AG09309 (cell line): ENCODE data around the gene SNCAIP.

ENCODE experiments used
- DNase-seq: peaks from one replicate; pipeline ENCODE4 v3.0.0-alpha.2; 2010; ENCODE audit warnings: low read depth
- H3K4me3 ChIP-seq: 2 replicates; pipeline ENCODE4 v1.5.1; 2011; ENCODE audit warnings: mild to moderate bottlenecking, low read depth, low read length, moderate library complexity; ENCODE audit not compliant: control insufficient read depth
- TF ChIP-seq, protein P1 (sequence below): IDR thresholded peaks from 2 replicates; pipeline ENCODE4 v1.5.1; 2011; ENCODE audit warnings: mild to moderate bottlenecking, low read depth, low read length, inconsistent platforms; ENCODE audit not compliant: insufficient read depth, control insufficient read depth; ENCODE audit errors: missing control alignments

Gene SNCAIP

DNA sequence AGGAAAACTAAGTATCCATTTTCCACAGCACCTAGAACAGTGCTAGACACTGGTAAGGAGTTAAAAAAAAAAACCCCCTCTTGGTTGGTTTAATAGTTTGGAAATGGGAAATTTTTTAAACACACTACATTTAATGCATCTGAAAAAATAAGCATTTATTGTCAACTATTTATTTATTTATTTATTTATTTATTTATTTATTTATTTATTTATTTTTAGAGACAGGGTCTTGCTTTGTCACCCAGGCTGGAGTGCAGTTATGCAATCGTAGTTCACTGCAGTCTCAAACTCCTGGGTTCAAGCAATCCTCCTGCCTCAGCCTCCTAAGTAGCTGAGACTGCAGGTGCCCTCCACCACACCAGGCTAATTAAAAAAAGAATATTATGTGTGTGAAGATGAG, 51.6 kb downstream of the SNCAIP start:
- TF ChIP-seq, protein P1, sequence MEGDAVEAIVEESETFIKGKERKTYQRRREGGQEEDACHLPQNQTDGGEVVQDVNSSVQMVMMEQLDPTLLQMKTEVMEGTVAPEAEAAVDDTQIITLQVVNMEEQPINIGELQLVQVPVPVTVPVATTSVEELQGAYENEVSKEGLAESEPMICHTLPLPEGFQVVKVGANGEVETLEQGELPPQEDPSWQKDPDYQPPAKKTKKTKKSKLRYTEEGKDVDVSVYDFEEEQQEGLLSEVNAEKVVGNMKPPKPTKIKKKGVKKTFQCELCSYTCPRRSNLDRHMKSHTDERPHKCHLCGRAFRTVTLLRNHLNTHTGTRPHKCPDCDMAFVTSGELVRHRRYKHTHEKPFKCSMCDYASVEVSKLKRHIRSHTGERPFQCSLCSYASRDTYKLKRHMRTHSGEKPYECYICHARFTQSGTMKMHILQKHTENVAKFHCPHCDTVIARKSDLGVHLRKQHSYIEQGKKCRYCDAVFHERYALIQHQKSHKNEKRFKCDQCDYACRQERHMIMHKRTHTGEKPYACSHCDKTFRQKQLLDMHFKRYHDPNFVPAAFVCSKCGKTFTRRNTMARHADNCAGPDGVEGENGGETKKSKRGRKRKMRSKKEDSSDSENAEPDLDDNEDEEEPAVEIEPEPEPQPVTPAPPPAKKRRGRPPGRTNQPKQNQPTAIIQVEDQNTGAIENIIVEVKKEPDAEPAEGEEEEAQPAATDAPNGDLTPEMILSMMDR = no peak
- DNase-seq = no peak
- no peak overlapping the region for H3K4me3 ChIP-seq

DNA sequence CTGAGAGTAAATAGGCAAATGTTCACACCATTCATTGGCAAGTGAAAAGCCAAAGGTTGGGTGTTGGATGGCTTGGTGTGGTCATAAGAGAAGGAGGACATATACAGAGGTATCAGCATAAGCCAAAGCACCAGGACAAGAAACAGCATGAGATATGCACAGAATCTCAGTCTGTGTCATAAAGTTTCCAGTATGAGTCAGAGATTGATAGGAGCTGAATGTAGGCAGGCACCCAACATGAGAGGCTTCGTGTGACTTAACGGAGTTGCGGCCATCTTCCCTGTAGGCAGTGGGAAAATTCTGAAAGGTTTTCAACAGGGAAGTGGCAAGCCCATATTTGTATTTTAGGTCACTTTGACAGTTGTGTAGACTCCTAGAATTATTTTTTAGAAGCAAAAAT, 54.5 kb downstream of the SNCAIP start:
- DNase-seq = no peak
- no peak overlapping the region for H3K4me3 ChIP-seq
- TF ChIP-seq, protein P1 = no peak

DNA sequence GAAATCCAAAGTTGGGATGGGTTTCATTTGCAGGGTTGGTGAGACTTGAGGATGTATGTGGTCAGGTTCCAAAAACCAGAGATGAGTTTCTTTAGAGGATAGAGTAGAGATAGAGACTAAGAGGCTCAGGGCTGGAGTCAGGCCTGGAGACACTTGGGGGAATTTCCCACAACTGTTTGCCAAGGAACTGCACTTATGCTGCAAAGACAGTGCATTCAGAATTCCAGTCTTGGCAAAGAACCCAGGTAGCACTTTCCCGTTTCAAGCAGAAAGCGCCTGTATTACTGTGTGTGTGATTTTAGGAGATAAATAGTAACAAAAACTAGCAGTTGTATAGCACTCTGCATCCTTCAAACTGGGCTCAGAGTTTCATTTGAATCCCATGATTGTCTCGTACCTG, 55.4 kb downstream of the SNCAIP start:
- no peak for DNase-seq
- H3K4me3 ChIP-seq = no peak overlapping the region
- TF ChIP-seq, protein P1 = no peak

DNA sequence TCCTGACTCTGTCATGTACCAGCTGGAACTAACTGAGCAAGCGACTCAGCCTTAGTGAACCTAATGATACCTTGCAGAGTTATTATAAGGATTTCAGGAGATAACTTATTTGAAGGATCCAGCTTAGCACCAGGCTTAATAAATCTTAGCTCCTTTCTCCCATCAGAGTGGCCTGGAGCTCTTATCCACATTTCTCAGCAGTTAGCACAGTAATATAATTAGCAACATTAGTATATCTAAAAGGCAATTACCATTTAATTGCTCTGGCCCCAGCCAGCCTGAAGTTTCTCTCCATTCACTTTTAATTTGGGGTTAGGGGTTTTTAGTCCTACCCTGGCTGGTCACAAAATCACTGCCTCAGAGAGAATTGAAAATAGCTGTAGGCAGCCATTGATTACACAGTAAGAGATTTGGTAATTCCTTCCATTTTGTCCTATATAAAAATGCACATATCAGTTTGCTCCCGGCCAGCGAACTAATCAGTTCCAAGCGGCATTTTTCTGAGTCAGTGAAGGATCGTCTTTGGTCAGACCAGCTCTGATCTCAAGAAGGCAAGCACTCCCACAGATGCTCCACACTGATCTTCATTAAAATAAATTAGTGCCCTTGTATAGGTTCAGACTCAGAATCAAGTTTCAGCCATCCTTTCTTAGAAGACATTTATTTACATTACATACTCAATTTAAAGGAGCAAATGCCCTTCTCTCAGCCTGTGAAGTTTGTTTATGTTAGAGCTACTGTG, 56.6 kb downstream of the SNCAIP start:
- TF ChIP-seq, protein P1 = no peak
- no peak for DNase-seq
- no peak overlapping the region for H3K4me3 ChIP-seq

DNA sequence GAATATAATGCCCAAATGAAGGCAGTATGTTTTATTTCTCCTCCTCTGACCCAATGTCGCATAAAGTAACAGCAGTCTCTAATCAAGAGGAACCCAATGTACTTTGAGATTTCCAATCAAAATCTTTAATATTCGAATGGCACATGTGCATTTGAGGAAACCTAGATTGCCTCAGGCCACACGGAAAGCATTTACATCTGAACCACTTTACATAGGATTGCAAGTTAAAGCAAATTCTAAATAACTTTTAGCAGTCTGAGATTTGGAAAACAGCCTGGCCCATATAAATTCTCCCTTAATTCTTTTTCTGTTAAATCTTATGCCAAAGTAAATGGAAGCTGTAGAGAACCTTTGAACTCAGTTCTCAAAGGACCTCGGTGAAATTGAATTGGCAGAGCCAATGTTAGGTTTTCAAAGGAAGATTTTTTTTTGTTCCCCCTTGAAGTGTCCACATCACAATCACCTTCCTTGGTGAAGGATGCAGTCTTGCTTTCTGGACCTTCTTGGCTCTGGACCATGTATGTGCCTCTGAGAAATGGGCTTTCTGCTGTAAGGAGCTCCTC, 57.3 kb downstream of the SNCAIP start:
- DNase-seq = no peak
- no peak overlapping the region for H3K4me3 ChIP-seq
- TF ChIP-seq, protein P1 = no peak

DNA sequence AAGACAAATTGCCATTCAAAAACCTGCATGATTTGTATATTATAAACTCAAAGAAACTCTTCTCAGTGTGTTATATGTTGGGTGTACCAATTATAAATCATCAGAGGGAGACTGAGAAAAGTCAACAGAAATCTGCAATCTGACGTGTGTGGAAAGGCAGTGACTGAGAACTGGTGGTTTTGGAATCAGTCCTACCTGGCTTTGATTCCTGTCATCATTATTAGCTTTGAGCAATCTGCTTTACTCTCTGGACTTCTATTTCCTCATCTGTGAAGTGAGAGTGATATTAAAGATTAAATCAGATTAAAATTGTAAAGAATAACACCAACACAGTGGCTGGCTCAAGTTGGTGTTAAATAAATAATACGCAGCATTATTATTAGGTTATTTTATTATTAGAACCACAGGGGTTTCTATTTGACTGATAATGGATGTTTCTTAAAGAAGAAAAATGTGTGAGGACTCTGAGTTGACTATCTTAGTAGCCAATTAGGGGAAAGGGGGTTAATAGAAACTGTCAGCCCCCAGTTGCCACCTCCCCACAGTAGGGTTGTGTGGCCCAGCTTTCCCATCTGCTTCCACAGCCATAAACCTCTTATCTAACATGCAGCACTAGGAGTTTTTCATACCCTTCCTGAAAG, 59.6 kb downstream of the SNCAIP start:
- TF ChIP-seq, protein P1 = no peak
- H3K4me3 ChIP-seq = no peak overlapping the region
- DNase-seq = no peak

DNA sequence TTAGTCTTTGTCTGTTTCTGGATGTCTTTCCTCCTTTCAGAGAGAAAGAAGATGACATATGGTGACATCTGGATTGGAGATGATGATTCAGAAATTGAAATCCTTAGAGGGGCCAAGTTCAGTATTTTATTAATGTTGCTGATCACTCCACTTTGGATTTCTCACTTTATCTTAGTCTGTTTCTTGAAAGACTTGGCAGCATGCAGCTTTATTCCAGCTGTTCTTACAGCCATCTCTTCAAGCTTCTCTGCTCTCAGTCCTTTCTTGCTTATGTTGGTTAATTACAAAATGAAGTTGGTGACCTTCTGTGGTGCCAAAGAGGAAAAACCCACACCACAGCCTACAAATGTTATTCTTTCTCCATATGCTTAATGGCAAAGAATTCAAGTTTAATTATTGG, 62.1 kb downstream of the SNCAIP start:
- DNase-seq = no peak
- H3K4me3 ChIP-seq = no peak overlapping the region
- TF ChIP-seq, protein P1 = no peak
